Neural cell (in vitro differentiated cells): ENCODE measurements around the gene PAK4.

Source experiments
- EP300 ChIP-seq: fragments of 450-650 bp; conservative IDR thresholded peaks from 2 replicates; pipeline ENCODE4 v1.6.1; 2014; ENCODE audit warnings: antibody characterized with exemption, mild to moderate bottlenecking, moderate library complexity; ENCODE audit not compliant: poor library complexity, severe bottlenecking
- EZH2 ChIP-seq: fragments of 200-600, 300-800 bp; shearing (Covaris generic), sonication (generic); IDR thresholded peaks from 2 replicates; pipeline ENCODE4 v1.6.1; 2014; ENCODE audit warnings: antibody characterized with exemption, low read length, borderline replicate concordance, mild to moderate bottlenecking; ENCODE audit not compliant: insufficient read depth, poor library complexity, severe bottlenecking
- POLR2AphosphoS5 ChIP-seq: IDR thresholded peaks from 2 replicates; pipeline ENCODE4 v1.6.1; 2012
- SMC3 ChIP-seq: fragments of 450-650 bp; conservative IDR thresholded peaks from 2 replicates; pipeline ENCODE4 v1.6.1; 2014; ENCODE audit warnings: antibody characterized with exemption, mild to moderate bottlenecking, moderate library complexity; ENCODE audit not compliant: poor library complexity
- TAF1 ChIP-seq: IDR thresholded peaks from 2 replicates; pipeline ENCODE4 v1.6.1; 2012; ENCODE audit warnings: low read depth
- TF ChIP-seq, protein P1 (sequence below): fragments of 450-650 bp; IDR thresholded peaks from 2 replicates; pipeline ENCODE4 v1.5.1; 2014; ENCODE audit warnings: antibody characterized with exemption, mild to moderate bottlenecking, moderate library complexity; ENCODE audit not compliant: poor library complexity, severe bottlenecking

- TF ChIP-seq, protein P1, sequence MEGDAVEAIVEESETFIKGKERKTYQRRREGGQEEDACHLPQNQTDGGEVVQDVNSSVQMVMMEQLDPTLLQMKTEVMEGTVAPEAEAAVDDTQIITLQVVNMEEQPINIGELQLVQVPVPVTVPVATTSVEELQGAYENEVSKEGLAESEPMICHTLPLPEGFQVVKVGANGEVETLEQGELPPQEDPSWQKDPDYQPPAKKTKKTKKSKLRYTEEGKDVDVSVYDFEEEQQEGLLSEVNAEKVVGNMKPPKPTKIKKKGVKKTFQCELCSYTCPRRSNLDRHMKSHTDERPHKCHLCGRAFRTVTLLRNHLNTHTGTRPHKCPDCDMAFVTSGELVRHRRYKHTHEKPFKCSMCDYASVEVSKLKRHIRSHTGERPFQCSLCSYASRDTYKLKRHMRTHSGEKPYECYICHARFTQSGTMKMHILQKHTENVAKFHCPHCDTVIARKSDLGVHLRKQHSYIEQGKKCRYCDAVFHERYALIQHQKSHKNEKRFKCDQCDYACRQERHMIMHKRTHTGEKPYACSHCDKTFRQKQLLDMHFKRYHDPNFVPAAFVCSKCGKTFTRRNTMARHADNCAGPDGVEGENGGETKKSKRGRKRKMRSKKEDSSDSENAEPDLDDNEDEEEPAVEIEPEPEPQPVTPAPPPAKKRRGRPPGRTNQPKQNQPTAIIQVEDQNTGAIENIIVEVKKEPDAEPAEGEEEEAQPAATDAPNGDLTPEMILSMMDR = no peak
- TF ChIP-seq TAF1 (no peak), EP300 (no peak), POLR2AphosphoS5 (no peak), SMC3 (no peak), EZH2 (no peak)
Observed at GRCh38 chr19:39157997-39158389, 32.4 kb downstream of the PAK4 start.
